Right ventricle myocardium superior (tissue), 1 donor: ENCODE results near the gene MAN1C1. TPM values are rescaled to one million over a fixed set of nuclear protein-coding genes. Genes with fewer than 3 reads are reported as not detected.
A peak's percentile ranks its signal among the peaks of the same experiment; 100 is the strongest.
"Not testable (repeated sequence)": the region's sequence is repeated elsewhere in the genome, so short reads cannot be mapped to it uniquely, and the experiment has no call there.

Experiments used
- ATAC-seq: fragments of 200-7000 bp; cut with Tn5 transposase; one replicate; pipeline ENCODE4 v1.9.1; 2020; ENCODE audit warnings: mild to moderate bottlenecking; ENCODE audit not compliant: poor library complexity
- DNase-seq: peaks from one replicate; pipeline ENCODE4 v3.0.0-alpha.2; 2020
- intact Hi-C: fragments of 100-400 bp; cut with DNase I; formaldehyde crosslinking; loops from one replicate; pipeline ENCODE4 v1.11.2; 2022
- total RNA-seq: library from RNA; stranded (reverse); fragmentation: NEBNext Ultra II Directional; extraction: Animal tissue kit (Norgen Biotek cat#: 25700); gene quantifications from one replicate; pipeline ENCODE4 v1.2.1, GENCODE V29; 2021
- donor health status: DM: no; HTN: yes; CAD: no; lungs with severe emphysema.

The MAN1C1 gene
- total RNA-seq, 1 donor from 2014 or later: 17.5 TPM

DNA sequence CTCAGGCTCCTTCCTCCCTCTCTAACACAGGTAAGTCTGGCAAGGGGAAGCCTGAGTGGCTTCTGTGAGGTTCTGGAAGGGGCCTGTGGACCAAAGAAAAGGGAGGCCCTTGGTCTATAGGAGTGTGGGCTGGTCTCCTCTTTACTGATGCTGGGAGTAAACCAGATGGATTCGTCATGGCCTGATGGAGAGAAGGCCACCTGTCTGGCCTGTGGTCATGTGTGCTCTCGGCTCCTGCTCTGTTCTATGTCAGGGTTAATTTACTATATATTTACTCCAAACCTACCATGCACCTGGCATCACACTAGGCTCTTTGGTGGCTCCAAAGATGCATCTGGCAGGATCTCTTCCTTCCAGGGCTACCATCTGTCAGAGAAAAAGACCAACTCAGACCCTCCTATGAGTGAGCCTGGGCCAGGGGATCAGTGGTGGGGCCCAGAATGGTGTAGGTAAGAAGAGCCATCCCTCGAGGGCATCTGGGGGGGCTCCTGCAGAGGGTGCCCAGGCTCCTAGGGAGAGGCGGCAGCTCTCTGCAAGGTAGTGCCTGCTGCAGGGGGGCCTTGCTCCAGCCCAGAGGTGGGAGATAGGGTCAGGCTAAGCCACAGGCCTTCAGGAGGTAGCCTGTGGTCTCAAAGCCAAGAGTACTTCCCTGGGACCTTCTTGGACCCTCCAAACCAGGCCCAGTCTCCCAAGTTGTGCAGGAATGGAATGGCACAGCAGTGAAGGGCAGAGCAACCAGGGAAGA, 115.2 kb downstream of the MAN1C1 start:
- DNase-seq (no peak), ATAC-seq (no peak)
- intact Hi-C loops: no loop called here

GRCh38 chr1:25732821-25733220, 116.2 kb downstream of the MAN1C1 start:
- ATAC-seq: no peak
- DNase-seq: no peak
- intact Hi-C loops: no loop called here

DNA sequence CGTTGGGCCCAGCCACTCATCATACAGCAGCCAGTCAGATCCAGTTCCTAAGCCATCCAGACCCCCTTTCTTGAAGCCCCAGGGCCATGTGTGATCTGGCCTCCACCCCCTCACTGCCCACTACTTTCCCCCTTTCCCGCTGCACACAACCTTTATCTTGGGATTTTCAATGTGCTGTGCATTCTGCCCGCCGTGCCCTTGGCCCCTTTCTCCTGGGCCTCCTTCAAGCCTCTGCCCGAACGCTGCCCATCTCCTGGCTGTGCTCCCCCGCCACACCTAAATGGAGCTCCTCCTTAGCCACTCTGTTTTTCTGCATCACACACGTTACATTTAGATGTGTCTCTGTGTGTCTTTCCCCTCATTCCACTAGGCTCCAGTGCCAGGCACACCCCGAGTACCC, 116.7 kb downstream of the MAN1C1 start:
- intact Hi-C loops: no loop called here
- DNase-seq (no peak), ATAC-seq (no peak)

DNA sequence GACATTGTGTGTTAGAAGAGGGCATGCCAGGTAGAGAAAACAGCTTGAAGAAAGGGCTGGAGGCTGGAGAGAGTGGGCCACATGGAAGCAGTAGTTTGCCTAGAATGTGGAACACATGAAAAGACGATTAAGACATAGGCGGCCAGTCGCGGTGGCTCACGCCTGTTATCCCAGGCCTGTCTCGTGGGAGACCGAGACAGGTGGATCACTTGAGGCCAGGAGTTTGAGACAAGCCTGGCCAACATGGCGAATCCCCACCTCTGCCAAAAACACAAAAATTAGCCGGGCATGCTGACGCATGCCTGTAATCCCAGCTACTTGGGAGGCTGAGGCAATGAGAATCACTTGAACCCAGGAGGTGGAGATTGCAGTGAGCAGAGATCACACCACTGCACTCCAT, 118.4 kb downstream of the MAN1C1 start:
- DNase-seq, ATAC-seq, intact Hi-C loops: not testable (repeated sequence)

DNA sequence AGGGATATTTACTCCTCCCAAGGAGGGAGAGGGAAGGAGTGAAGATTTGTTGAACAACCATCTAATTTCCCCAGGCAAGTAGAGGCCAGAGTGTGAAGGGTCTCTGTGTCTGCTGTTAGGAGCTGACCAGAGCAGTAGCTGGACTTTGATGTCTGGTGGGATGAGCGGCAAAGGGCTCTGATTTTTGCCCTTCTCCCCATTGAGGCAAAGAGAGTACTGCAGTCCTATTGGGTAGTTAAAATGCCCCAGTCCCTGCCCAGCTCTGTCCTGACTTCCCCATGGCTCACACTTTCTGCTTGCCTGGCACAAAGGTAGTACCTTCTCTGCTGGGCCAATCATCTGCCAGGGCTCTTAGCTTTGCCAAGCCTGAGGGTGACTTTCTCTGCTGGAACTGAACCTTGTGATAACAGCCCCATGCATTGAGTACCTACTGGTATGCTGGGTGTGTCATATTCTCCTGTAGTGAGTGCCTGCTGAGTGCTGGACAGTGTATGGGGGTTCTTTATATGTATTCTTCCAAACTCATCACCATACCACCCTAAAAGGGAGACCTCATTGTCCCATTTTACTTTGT, 119.5 kb downstream of the MAN1C1 start:
- DNase-seq (no peak), ATAC-seq (peak; percentile 89)
- intact Hi-C loops: no loop called here

- ATAC-seq (peak; percentile 59), DNase-seq (peak; percentile 63)
- intact Hi-C loops: no loop called here
Observed at GRCh38 chr1:25737130-25737529, 120.5 kb downstream of the MAN1C1 start.

GRCh38 chr1:25738499-25738898, 121.9 kb downstream of the MAN1C1 start:
- ATAC-seq: no peak
- DNase-seq: no peak
- intact Hi-C loops: no loop called here

- no peak for ATAC-seq
- no peak for DNase-seq
- intact Hi-C loops: no loop called here
Observed at GRCh38 chr1:25739341-25739740, 122.8 kb downstream of the MAN1C1 start.

- intact Hi-C loops: loop anchor here (5.0 kb wide), 2 partner anchors 38 to 123 kb away; partner anchors contain the start of gene MAN1C1
Observed at GRCh38 chr1:25740071-25740470, 123.5 kb downstream of the MAN1C1 start.

DNA sequence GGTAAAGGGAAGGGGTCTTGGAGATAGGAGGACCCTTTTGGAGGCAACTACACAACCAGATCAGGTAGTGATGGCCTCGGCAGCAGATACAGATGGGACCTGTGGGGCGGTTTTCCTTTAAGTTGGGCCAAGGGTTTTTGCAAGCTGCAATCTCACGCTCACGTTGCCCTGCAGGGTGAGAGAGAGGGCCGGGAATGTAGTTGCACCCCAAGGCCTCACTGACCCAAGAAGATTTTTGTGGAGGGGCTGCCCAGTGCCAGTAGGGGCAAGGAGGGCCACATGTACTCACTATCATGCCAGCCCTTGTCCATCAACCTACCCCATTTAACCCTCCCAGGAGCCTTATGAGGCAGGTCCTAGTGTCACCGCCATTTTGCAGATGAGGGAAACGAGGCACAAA, 125.7 kb downstream of the MAN1C1 start:
- intact Hi-C loops: loop anchor here (5.0 kb wide), 2 partner anchors 40 to 125 kb away; partner anchors contain the start of gene MAN1C1
- DNase-seq (peak; percentile 4), ATAC-seq (no peak)

More at GRCh38 chr1:25740071-25740470, 123.5 kb downstream of the MAN1C1 start:
- ATAC-seq (no peak), DNase-seq (no peak)

DNA sequence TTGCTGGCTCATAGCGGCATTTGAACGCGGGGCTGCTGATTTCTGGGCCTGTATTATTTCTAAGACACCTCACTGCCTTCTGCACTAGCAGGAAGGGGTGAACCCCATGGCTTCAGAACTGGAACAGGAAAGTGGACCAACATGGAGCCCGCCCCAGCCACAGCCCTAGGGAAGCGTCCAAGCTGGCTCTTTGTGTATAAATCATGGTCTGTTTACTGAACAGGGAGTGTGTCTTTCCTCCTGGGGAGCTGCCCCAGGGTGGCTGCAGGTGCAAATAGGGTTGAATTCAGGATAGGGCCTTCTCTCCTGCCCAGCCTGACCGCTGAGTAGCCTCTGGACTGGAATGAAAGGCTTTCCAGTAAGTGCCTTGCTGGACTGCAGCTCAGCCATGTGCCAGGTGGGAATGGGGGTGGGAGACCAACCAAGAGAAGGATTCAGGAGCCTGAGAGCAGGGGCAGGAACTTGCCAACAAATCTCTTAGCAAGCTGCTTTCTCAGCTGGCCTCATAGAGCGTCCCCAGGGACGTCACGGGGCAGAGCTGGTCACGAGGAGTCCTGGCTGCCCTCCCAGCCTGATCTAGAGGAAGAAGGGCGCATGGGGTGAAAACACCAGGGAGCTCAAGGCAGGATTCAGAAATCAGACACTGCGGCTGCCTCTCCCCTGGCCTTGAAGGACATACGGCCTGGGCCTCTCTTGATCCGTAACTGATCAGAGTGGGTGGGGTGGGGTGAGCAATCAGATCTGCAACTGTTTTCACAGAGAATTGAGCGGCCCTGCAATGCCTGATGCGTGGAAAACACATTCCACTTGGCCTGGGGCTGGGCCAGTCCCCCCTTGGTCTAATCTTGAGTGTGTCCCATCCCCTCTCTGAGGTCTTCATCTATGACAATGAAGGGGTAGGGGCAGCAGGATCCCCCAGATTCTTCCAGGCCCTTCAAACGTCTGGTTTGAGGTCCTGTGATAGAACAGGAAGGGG, 126.9 kb downstream of the MAN1C1 start:
- DNase-seq (peak; percentile 96), ATAC-seq (peak; percentile 93)
- intact Hi-C loops: loop anchor here (5.0 kb wide), 2 partner anchors 41 to 126 kb away; partner anchors contain the start of gene MAN1C1

- ATAC-seq (peak; percentile 87), DNase-seq (peak; percentile 81)
- intact Hi-C loops: loop anchor here (5.0 kb wide), 2 partner anchors 42 to 127 kb away; partner anchors contain the start of gene MAN1C1
Observed at GRCh38 chr1:25744140-25744581, 127.6 kb downstream of the MAN1C1 start.

DNA sequence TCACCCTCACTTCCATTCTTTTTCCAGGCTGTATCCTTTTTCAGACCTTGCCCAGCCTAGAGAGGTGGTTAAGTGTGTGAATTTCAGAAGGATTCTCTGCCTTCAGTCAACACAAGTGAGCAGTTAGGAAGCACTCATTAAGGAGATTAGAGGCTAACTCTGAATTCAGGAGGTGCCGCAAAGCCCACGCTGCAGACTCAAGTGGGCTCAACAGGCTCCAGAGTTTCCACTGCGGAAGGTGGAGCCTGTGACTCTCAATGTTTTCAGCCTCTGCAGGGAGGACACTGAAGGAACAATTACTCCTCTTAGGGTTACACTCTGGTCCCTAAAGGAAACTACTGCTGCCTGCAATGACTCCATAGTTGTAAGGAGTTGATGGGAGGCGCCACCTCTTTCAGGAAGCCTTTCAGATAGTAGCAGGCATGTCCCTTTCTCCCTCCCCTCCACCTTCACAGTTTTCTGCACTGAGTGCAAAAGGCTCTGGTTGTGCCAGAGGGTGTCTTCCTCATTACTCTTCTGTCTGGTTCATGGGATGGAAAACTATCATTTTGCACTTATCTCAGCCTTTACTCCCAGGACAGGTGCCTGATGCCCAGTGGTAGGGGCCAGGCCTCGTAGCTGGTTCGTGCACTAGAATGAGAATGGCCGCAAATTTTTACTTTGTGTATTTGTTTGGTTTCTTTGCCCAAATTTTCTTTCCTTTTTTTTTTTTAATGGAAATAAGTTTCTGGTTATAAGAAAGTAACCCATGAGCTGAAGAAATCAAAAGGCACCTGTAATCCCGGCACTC, 128.2 kb downstream of the MAN1C1 start:
- DNase-seq (peak; percentile 36), ATAC-seq (no peak)
- intact Hi-C loops: loop anchor here (5.0 kb wide), 2 partner anchors 43 to 128 kb away; partner anchors contain the start of gene MAN1C1

DNA sequence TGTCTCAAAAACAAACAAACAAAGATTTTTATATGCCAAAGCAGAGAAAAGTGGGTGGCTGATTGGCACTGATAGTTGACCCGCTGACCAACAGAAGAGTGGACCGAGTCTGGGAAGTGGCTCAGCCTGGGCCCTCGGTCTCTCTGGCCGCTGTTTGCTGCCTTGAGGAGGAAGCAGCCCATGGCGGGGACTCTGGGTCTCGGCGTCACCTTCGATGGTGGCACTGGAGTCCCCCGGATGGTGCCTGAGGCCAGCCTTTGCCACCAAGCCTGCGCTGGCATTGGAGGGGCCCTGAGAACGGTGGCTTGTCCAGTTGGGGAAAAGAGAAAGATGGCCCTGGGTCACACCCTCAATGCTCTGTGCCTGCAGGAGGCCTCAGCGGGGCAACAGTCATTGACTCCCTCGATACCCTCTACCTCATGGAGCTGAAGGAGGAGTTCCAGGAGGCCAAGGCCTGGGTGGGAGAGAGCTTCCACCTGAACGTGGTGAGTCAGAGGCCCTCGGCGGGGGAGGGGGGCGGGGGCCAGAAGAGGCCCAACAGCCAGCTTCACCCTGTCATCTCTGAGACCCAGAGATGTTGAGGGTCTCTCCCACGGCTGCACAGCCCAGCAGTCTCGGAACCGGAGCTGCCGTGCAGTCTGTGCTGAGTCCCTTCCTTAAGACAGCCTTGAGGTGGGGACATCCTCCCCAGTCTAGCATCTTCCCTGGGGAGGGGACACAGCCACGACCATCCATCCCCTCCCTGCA, 129.9 kb downstream of the MAN1C1 start:
- no peak for ATAC-seq
- DNase-seq: peak; percentile 31
- intact Hi-C loops: no loop called here

- ATAC-seq: no peak
- intact Hi-C loops: no loop called here
- peak; percentile 35 for DNase-seq
Observed at GRCh38 chr1:25747046-25747719, 130.6 kb downstream of the MAN1C1 start.

GRCh38 chr1:25748531-25749205, 132.1 kb downstream of the MAN1C1 start:
- ATAC-seq (no peak), DNase-seq (peak; percentile 14)
- intact Hi-C loops: no loop called here
